ENCODE measurements around the gene PLEKHA7.

The PLEKHA7 gene

DNA sequence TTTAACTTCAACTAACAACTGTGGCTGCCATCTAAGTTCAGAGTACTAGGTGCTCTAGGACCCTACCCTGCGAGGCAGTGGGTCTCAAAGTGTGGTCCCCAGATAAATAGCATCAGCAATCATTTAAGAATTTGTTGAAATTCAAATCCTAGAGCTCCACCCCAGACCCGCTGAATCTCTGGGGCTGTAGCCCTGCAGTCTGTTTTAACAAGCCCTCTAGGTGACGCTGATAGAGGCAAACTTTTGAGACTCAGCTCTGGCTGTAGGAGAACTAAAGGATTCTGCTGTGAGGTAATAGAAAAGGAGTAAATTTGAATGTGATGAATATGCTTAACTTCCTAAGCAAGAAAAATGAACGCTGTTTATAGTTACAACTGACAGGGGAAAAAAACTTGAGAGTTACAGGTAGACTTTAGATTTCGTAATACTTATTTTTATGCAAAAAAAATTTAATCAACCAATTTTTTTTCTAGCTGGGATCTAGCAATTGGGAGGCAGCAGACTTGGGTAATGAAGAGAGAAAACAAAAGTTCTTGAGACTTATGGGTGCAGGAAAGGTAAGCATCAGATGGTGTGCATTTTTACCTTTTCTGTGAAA is 270.0 kb downstream of the PLEKHA7 start:
- no peak for DNase-seq (ENCODE audit: low read depth in 1 of 2, low spot score in 1 of 2)

DNA sequence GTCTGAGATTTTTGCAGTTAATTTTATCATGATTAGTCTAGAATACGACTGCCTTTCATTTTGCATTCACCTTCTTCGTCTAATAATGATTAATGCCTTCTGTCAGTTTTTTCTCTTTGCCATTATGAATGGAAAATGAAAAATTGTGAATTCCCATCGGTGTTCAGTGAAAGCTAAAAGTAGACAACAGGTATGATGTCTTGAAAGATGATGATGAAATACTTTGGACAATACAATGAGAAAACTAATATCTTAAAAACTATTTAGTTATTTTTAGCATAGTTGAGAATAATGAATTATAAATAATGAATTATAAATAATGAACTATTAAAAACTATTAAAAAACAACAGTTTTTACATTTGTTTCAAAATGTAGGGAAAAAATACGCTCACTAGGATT is 270.7 kb downstream of the PLEKHA7 start:
- DNase-seq (ENCODE audit: low read depth in 1 of 2, low spot score in 1 of 2): no peak

DNA sequence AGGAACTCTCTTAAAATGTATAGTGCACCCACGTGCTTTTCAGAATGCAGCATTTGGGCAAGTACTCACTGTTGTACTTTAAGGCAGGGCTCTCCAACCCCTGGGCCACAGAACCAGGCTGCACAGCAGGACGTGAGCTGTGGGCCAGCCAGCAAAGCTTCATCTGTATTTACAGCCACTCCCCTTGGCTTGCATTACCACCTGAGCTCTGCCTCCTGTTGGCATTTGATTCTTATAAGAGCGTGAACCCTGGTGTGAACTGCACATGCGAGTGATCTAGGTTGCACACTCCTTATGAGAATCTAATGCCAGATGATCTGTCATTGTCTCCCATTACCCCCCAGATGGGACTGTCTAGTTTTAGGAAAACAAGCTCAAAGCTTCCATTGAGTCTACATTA is 272.7 kb downstream of the PLEKHA7 start:
- no peak for DNase-seq (ENCODE audit: low read depth in 1 of 2, low spot score in 1 of 2)

DNA sequence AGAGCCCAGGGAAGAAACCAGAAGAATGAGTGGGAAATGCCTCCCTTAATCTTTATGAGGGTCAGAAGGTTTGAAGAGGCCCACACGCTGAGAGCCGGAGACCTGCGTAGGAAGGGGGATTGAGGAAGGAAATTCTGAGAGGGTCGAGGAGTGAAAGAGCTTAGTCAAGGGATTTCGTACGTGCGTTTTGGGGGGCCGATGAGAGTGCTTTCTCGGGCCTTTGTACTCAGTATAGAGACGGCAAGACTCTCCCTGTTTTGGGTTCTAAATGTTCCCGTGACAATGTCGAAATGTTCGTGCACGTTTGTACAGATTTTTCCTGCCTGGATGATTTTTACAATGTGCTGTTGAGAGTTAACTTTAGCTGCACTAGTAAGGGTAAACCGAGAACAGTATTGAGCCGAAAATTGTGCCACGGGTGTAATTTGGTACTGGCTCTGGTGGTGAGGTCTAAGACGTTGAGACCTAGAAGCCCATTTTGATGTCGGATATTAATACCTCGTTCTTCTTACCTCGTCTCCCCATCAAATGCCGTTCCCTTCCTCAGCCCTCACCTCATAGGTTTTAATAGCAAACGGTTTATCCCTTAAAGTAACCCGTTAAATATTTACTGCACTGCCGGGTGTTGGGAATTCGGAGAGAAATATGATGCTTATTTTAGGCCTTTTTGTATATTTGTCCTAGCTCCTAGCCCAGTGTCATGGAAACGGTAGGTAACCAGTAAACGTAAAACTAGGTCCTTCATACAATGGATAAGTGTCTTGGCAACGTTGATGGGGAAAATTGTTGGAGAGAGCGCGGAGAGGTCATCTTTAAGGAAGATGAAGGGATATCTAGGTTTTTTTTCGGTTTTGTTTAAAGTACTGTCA is 275.0 kb downstream of the PLEKHA7 start:
- no peak for DNase-seq (ENCODE audit: low read depth in 1 of 2, low spot score in 1 of 2)

DNA sequence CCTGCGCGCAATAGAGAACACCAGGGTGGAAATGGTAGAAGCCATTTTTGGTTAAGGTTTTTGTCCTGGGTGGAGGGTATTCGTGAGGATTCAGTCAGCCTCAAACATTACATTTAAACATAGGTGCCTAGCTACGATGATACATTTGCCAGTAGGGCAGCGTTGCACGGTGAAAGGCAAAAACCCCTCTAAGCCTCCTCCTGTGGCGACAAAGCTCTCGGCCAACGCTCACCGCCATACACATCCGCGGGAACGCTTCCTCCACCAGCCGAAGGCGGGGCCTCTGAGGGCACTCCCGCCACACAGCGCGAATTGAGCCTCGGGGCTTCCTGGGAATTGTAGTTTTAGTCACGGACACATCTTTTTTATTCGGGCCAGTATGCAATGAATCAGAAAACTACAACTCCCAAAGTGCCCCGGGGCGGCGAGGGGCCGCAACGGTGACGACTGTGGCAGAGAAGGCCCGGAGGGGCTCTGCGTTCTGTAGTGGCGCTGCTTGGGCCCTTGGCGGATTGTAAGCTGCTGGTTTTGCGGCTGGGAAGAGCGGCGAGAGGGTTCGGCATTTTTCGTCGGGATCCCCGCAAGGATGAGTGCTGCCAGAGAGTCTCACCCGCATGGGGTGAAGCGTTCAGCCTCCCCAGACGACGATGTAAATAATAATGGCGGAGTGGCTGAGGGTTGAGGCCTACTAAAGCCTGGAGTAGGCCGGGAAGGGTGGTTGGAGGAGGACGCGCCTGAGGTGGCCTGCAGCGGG is 275.8 kb downstream of the PLEKHA7 start, which contains the start of gene C11orf58:
Gene C11orf58, plus strand, starts transcription at position 455 of the 754 bp plus-strand sequence. Its CDS starts 132 bp downstream, at position 587.
- peak; percentile 85 to 92 for DNase-seq (ENCODE audit: low read depth in 1 of 2, low spot score in 1 of 2)

DNA sequence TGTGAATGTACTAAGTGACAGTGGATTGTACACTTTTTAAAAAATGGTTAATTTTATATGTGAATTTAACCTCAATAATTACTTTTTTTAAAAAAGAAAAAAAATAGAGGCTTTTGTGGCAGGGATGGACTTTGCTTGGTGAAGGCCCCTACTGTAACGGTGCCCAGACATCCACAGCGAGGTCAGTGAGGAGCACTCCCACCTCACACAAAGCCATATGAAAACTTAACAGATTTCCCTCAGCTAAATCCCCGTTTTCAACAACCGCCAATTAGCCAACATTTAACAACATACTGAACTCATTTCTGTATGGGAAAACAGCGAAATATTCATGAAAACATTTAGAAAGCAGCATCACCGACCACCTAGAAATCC is 276.4 kb downstream of the PLEKHA7 start:
- DNase-seq (ENCODE audit: low read depth in 1 of 2, low spot score in 1 of 2): no peak
